Measurements from ENCODE around the gene DLEC1. TPM values are rescaled to one million over a fixed set of nuclear protein-coding genes. Genes with fewer than 3 reads are reported as not detected.
A peak's percentile ranks its signal among the peaks of the same experiment; 100 is the strongest.

Gene DLEC1
- total and polyA plus RNA-seq, 5 experiments from 2014 or later = 0.31 to 5.2 (median 0.37) TPM

DNA sequence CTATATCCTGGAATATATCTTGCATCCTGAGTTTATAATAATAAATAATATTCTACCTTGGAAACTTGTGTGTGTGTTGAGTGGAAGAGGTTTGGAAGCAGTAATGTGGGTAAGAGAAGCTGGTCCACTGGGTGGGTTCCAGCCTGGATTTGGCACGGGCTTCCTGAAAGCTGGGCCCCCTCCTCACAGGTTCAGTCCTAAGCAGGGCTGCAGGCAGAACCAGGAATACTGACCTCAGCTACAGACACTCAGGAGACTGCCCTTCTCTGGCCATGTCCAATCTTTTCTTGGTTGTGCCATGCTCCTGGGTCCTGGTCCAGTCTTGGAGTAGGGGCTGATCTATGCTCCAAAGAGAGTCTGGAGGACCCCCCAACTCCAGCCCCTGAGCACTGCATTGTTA, 104.0 kb downstream of the DLEC1 start:
- POLR2A ChIA-PET = interaction anchor here (7.5 kb wide), 1 partner anchor 22 kb away, joined by 192 read pairs; the partner anchor contains the start of gene OXSR1
- no peak overlapping the region for H3K4me3 Mint-ChIP-seq
- peaks cover 17 to 55% (median 37%) of the 10 kb centered on the region in 4 donors for H3K4me1 Mint-ChIP-seq
- peaks cover 7 to 23% (median 12%) of the 10 kb centered on the region in 3 donors for H3K36me3 Mint-ChIP-seq
- H3K27ac Mint-ChIP-seq = no peak overlapping the region
- ATAC-seq (no peak), DNase-seq (peak in 1 of 10 donors; percentile 6)
- H3K9me3 Mint-ChIP-seq = peaks cover 0 to 28% (median 14%) of the 10 kb centered on the region in 9 donors
- no peaks in the 10 kb centered on the region for H3K27me3 Mint-ChIP-seq

GRCh38 chr3:38143511-38143910, 104.5 kb downstream of the DLEC1 start:
- H3K27me3 Mint-ChIP-seq = no peaks in the 10 kb centered on the region
- peaks cover 0 to 30% (median 14%) of the 10 kb centered on the region in 9 donors for H3K9me3 Mint-ChIP-seq
- ATAC-seq (no peak), DNase-seq (no peak)
- H3K4me3 Mint-ChIP-seq = no peak overlapping the region
- peaks cover 13 to 56% (median 34%) of the 10 kb centered on the region in 4 donors for H3K4me1 Mint-ChIP-seq
- H3K27ac Mint-ChIP-seq = peak overlapping the region in 1 of 10 donors; percentile 33
- POLR2A ChIA-PET = interaction anchor here (7.5 kb wide), 1 partner anchor 22 kb away, joined by 192 read pairs; the partner anchor contains the start of gene OXSR1
- peaks cover 7 to 23% (median 12%) of the 10 kb centered on the region in 3 donors for H3K36me3 Mint-ChIP-seq

GRCh38 chr3:38146504-38146903, 107.5 kb downstream of the DLEC1 start:
- DNase-seq (no peak), ATAC-seq (no peak)
- H3K27ac Mint-ChIP-seq = no peak overlapping the region
- POLR2A ChIA-PET = no interaction called here
- H3K4me3 Mint-ChIP-seq = peak overlapping the region in 1 of 10 donors; percentile 45
- H3K9me3 Mint-ChIP-seq = peaks cover 0 to 30% (median 14%) of the 10 kb centered on the region in 9 donors
- peaks cover 7 to 55% (median 18%) of the 10 kb centered on the region in 4 donors for H3K4me1 Mint-ChIP-seq
- no peaks in the 10 kb centered on the region for H3K27me3 Mint-ChIP-seq
- H3K36me3 Mint-ChIP-seq = peaks cover 7 to 12% (median 11%) of the 10 kb centered on the region in 3 donors

DNA sequence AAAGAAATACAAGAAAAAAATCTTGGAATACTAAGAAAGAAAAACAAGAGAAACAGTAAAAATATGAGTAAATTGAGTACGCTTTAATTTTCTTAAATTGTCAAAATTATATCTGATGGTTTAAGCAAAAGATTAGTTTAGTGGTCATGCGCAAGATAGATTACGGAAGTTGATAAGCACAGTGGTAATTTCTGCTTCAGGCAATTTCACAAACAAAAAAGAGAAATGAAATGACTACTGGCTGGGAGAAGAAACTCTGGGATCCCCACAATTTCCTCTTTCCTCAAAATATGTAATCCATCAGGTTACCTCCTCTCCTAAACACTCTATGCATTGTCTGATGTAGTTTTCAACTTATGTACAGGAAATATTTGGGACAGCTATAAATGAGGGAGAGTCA, 108.4 kb downstream of the DLEC1 start:
- Mint-ChIP-seq H3K4me1 (peaks cover 10 to 54% (median 22%) of the 10 kb centered on the region in 4 donors), H3K4me3 (no peak overlapping the region), H3K9me3 (peaks cover 0 to 30% (median 14%) of the 10 kb centered on the region in 9 donors), H3K36me3 (peaks cover 2 to 12% (median 7%) of the 10 kb centered on the region in 3 donors), H3K27ac (no peak overlapping the region), H3K27me3 (no peaks in the 10 kb centered on the region)
- POLR2A ChIA-PET = no interaction called here
- no peak for DNase-seq
- no peak for ATAC-seq

DNA sequence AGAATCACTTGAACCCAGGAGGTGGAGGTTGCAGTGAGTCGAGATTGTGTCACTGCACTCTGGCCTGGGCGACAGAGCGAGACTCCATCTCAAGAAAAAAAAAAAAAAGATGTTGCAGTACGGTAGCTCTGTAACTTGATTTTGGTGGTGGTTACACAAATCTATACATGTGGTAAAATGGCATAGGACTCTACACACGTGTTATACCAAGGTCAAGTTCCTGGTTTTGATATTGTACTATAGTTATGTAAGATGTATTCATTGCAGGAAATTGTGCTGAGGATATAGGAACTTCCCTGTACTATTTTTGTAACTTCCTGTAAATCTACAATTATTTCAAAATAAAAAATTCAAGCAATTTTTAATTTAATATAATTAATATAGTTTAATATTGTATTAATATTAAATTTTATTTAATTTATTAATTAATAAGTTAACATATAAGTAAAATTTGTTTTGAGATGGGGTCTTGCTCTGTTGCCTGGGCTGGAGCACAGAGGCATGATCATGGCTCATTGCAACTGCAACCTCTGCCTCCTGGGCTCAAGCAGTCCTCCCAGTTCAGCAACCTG, 109.4 kb downstream of the DLEC1 start:
- DNase-seq (no peak), ATAC-seq (peak in 1 of 2 donors; percentile 51)
- Mint-ChIP-seq H3K4me1 (peaks cover 10 to 58% (median 22%) of the 10 kb centered on the region in 4 donors), H3K27ac (peak overlapping the region in 1 of 10 donors; percentile 56), H3K4me3 (no peak overlapping the region), H3K27me3 (no peaks in the 10 kb centered on the region), H3K36me3 (peaks cover 0 to 12% (median 7%) of the 10 kb centered on the region in 3 donors), H3K9me3 (peaks cover 0 to 30% (median 14%) of the 10 kb centered on the region in 9 donors)
- POLR2A ChIA-PET = interaction anchor here (1.4 to 1.6 kb wide), 2 partner anchors 10 to 17 kb away, joined by 3 to 7 read pairs; partner anchors contain the start of genes MYD88 and OXSR1

- Mint-ChIP-seq H3K36me3 (peaks cover 0 to 12% (median 7%) of the 10 kb centered on the region in 3 donors), H3K9me3 (peaks cover 0 to 30% (median 14%) of the 10 kb centered on the region in 9 donors), H3K27ac (peak overlapping the region in 7 of 10 donors; percentile 63 to 83 (median 78)), H3K4me3 (peak overlapping the region in 1 of 10 donors; percentile 36), H3K27me3 (no peaks in the 10 kb centered on the region), H3K4me1 (peaks cover 10 to 63% (median 22%) of the 10 kb centered on the region in 4 donors)
- ATAC-seq (no peak), DNase-seq (no peak)
- POLR2A ChIA-PET = no interaction called here
These were observed 110.7 kb downstream of the DLEC1 start for GRCh38 chr3:38149708-38150107.

DNA sequence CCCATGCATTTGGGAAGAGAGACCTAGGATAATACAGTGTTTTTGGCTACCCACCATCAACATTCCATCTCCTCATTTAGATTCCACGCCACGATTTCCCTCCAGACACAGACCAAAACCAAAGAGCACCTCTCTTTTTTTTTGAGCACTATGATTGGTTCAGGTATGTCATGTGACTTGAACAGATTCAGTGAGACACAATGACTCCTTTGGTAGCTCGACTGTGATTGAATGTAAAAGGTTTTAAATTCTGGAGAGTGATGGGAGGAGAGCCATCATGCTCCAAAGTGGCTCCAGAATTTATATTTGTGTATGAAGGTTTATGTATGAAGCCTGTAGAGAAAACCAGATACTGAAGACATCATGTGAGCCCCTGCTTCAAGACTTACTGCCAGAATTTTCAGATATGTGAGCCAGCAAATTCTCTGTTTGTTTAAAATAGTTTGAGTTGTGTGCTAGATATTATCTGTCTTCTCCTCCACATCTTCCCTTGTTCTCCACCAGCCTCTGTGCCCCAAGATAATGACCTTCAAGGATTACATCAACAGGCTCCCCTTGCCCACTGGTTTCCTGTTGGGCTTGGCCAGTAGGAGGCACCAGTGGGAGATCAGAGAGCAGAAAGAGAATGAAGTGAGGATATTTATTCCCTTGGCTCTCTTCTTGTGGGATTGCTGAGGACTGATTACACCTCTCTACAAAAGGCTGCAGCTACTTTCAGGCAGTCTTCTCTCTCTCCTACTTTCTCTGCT, 111.9 kb downstream of the DLEC1 start:
- POLR2A ChIA-PET = no interaction called here
- Mint-ChIP-seq H3K9me3 (peaks cover 0 to 20% (median 10%) of the 10 kb centered on the region in 9 donors), H3K4me3 (no peak overlapping the region), H3K4me1 (peaks cover 10 to 66% (median 22%) of the 10 kb centered on the region in 4 donors), H3K27me3 (no peaks in the 10 kb centered on the region), H3K36me3 (peaks cover 0 to 12% (median 7%) of the 10 kb centered on the region in 3 donors), H3K27ac (peak overlapping the region in 6 of 10 donors; percentile 7 to 87 (median 62))
- no peak for DNase-seq
- no peak for ATAC-seq

GRCh38 chr3:38151667-38152265, 112.8 kb downstream of the DLEC1 start:
- POLR2A ChIA-PET = no interaction called here
- peaks cover 10 to 66% (median 22%) of the 10 kb centered on the region in 4 donors for H3K4me1 Mint-ChIP-seq
- DNase-seq = no peak

GRCh38 chr3:38152609-38153008, 113.6 kb downstream of the DLEC1 start:
- peaks cover 0 to under 1% (median 0%) of the 10 kb centered on the region in 3 donors for H3K36me3 Mint-ChIP-seq
- peak overlapping the region in 4 of 10 donors; percentile 57 to 85 (median 70) for H3K27ac Mint-ChIP-seq
- peaks cover 10 to 58% (median 20%) of the 10 kb centered on the region in 4 donors for H3K4me1 Mint-ChIP-seq
- H3K27me3 Mint-ChIP-seq = no peaks in the 10 kb centered on the region
- DNase-seq (no peak), ATAC-seq (no peak)
- H3K9me3 Mint-ChIP-seq = peaks cover 0 to 5% (median 0%) of the 10 kb centered on the region in 9 donors
- POLR2A ChIA-PET = interaction anchor here (1.1 kb wide), 1 partner anchor 16 kb away, joined by 3 read pairs; the partner anchor contains the start of gene ACAA1
- H3K4me3 Mint-ChIP-seq = no peak overlapping the region

More at GRCh38 chr3:38151667-38152265, 112.8 kb downstream of the DLEC1 start:
- peak overlapping the region in 6 of 10 donors; percentile 12 to 87 (median 62) for H3K27ac Mint-ChIP-seq
- no peaks in the 10 kb centered on the region for H3K27me3 Mint-ChIP-seq
- peaks cover 0 to 4% (median 3%) of the 10 kb centered on the region in 3 donors for H3K36me3 Mint-ChIP-seq
- H3K4me3 Mint-ChIP-seq = peak overlapping the region in 1 of 10 donors; percentile 40
- peaks cover 0 to 12% (median 3%) of the 10 kb centered on the region in 9 donors for H3K9me3 Mint-ChIP-seq
- ATAC-seq = peak in 1 of 2 donors; percentile 57

DNA sequence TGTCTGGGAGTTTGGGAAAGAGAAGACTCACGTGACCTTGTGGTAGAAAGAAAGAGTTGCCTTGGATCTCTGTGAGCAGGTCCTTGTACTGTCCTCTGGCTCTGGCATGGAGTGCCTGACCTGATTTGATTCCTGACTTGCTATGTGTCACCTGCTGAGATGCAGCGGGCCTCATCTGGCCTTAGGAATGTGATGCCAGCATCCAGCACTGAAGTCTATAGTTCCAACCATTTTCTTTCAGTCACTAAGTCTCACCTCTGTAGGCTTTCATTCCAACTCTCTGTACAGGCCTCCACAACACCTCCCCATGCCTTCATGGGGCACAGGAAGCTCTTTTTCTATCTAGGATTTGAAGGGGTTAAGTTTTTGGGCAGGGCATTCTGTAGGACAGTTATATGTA, 114.2 kb downstream of the DLEC1 start:
- no peaks in the 10 kb centered on the region for H3K9me3 Mint-ChIP-seq
- POLR2A ChIA-PET = interaction anchor here (0.6 to 1.1 kb wide), 2 partner anchors 14 to 16 kb away, joined by 3 read pairs; partner anchors contain the start of gene ACAA1
- DNase-seq (no peak), ATAC-seq (no peak)
- H3K4me1 Mint-ChIP-seq = peaks cover 8 to 52% (median 17%) of the 10 kb centered on the region in 4 donors
- no peaks in the 10 kb centered on the region for H3K27me3 Mint-ChIP-seq
- no peak overlapping the region for H3K4me3 Mint-ChIP-seq
- H3K27ac Mint-ChIP-seq = peak overlapping the region in 2 of 10 donors; percentile 28 to 36
- no peaks in the 10 kb centered on the region for H3K36me3 Mint-ChIP-seq

DNA sequence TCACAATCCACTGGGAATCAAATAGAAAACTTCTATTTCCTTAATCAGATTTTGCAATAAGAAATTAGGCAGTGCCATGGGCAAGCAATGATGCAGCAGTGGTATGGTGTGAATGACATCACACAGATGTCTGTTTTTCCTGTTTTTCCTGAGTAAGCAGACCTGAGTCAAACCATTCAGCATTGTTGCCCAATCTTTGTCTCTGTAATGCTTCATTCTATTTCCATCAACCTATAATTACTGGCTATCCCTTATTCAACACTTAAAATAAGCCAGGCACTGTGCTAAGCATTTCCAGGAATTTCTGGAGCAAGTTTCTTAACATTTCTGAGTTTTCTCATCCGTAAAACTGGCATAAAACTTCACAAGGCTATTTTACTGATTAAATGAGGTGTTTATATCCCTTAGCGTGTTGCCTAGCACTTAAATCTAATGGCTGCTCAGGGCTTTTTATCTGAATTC, 115.1 kb downstream of the DLEC1 start:
- no peaks in the 10 kb centered on the region for H3K27me3 Mint-ChIP-seq
- H3K4me3 Mint-ChIP-seq = no peak overlapping the region
- POLR2A ChIA-PET = interaction anchor here (0.6 to 1.2 kb wide), 3 partner anchors 11 to 16 kb away, joined by 3 to 9 read pairs (median 3); partner anchors contain the start of genes MYD88 and OXSR1
- DNase-seq (no peak), ATAC-seq (no peak)
- no peaks in the 10 kb centered on the region for H3K9me3 Mint-ChIP-seq
- H3K36me3 Mint-ChIP-seq = no peaks in the 10 kb centered on the region
- H3K27ac Mint-ChIP-seq = no peak overlapping the region
- peaks cover 8 to 48% (median 16%) of the 10 kb centered on the region in 4 donors for H3K4me1 Mint-ChIP-seq
